SU-DHL-6 (cell line): ENCODE results near the gene MFN2.
"Not testable (repeated sequence)": the region's sequence is repeated elsewhere in the genome, so short reads cannot be mapped to it uniquely, and the experiment has no call there.

Source experiments
- H2AFZ ChIP-seq: fragments of 200-600 bp; sonication (generic); 2 replicates; pipeline ENCODE4 v1.6.1; 2014; ENCODE audit warnings: low read depth, mild to moderate bottlenecking, moderate library complexity, mixed read lengths, antibody characterized with exemption, low read length; ENCODE audit not compliant: severe bottlenecking
- H3F3A ChIP-seq: fragments of 200-600 bp; shearing (Covaris generic); 2 replicates; pipeline ENCODE4 v1.6.0; 2016; ENCODE audit warnings: antibody characterized with exemption, mild to moderate bottlenecking; ENCODE audit not compliant: insufficient read depth
- H3K27ac ChIP-seq: fragments of 200-600 bp; sonication (generic); 2 replicates; pipeline ENCODE4 v1.5.1; 2016; ENCODE audit warnings: low read depth, mild to moderate bottlenecking, low read length, moderate library complexity, mixed read lengths
- H3K27me3 ChIP-seq: fragments of 200-600 bp; sonication (generic), shearing (Covaris generic); 2 replicates; pipeline ENCODE4 v1.6.0; 2014; ENCODE audit warnings: mild to moderate bottlenecking, low read length
- H3K36me3 ChIP-seq: fragments of 200-600 bp; sonication (generic); 2 replicates; pipeline ENCODE4 v1.6.1; 2014; ENCODE audit warnings: mild to moderate bottlenecking, low read length, mixed read lengths
- H3K4me2 ChIP-seq: fragments of 300-600, 200-600 bp; shearing (Covaris generic), sonication (generic); 2 replicates; pipeline ENCODE4 v1.6.0; 2014; ENCODE audit warnings: low read length, low read depth, mild to moderate bottlenecking; ENCODE audit not compliant: poor library complexity, severe bottlenecking
- H3K4me3 ChIP-seq: fragments of 200-600 bp; sonication (generic); 2 replicates; pipeline ENCODE4 v1.5.1; 2014; ENCODE audit warnings: antibody characterized with exemption, low read length, mild to moderate bottlenecking, mixed read lengths; ENCODE audit not compliant: insufficient read depth, poor library complexity, severe bottlenecking
- H3K79me2 ChIP-seq: fragments of 200-600 bp; sonication (generic); 2 replicates; pipeline ENCODE4 v1.6.1; 2014; ENCODE audit warnings: mild to moderate bottlenecking, low read length, moderate library complexity; ENCODE audit not compliant: insufficient read depth
- H3K9ac ChIP-seq: fragments of 200-600 bp; sonication (generic); 2 replicates; pipeline ENCODE4 v1.7.0; 2014; ENCODE audit warnings: mild to moderate bottlenecking, low read length
- H3K9me2 ChIP-seq: fragments of 200-600 bp; sonication (generic); replicated peaks from 2 replicates; pipeline ENCODE4 v1.6.1; 2014; ENCODE audit warnings: low read length; ENCODE audit not compliant: insufficient read depth
- H3K9me3 ChIP-seq: fragments of 200-600 bp; sonication (generic); 2 replicates; pipeline ENCODE4 v1.6.1; 2014; ENCODE audit warnings: low read length, mixed read lengths; ENCODE audit not compliant: insufficient read depth
- H4K20me1 ChIP-seq: fragments of 200-600 bp; sonication (generic); 2 replicates; pipeline ENCODE4 v1.6.1; 2014; ENCODE audit warnings: low read depth, mild to moderate bottlenecking, antibody characterized with exemption, low read length, moderate library complexity, mixed read lengths
- CTCF ChIP-seq: fragments of 200-600 bp; sonication (generic); IDR thresholded peaks from one replicate; pipeline ENCODE4 v1.5.1; 2017; ENCODE audit warnings: antibody characterized with exemption, mild to moderate bottlenecking, low read length, moderate library complexity; ENCODE audit not compliant: insufficient read depth, poor library complexity, severe bottlenecking
- EZH2phosphoT487 ChIP-seq: fragments of 200-600 bp; sonication (generic), shearing (Covaris generic); conservative IDR thresholded peaks from 2 replicates; pipeline ENCODE4 v1.6.1; 2018; ENCODE audit warnings: mild to moderate bottlenecking, antibody characterized with exemption, low read length, moderate library complexity, mixed read lengths

MFN2 gene

GRCh38 chr1:12006167-12006921, 26.1 kb downstream of the MFN2 start:
- Histone ChIP-seq H3K9me3 (no peaks in the 10 kb centered on the region), H3F3A (no peaks in the 10 kb centered on the region), H2AFZ (no peak overlapping the region), H3K9ac (no peak overlapping the region), H3K27ac (no peak overlapping the region), H3K27me3 (no peaks in the 10 kb centered on the region), H3K9me2 (no peaks in the 10 kb centered on the region), H3K79me2 (no peaks in the 10 kb centered on the region), H3K4me2 (no peak overlapping the region), H3K36me3 (0 out of 2 replicates have a peak, but pooled peaks cover 3% of the 10 kb centered on the region), H3K4me3 (no peak overlapping the region), H4K20me1 (no peaks in the 10 kb centered on the region)
- TF ChIP-seq EZH2phosphoT487 = no peak
- TF ChIP-seq CTCF = no peak

DNA sequence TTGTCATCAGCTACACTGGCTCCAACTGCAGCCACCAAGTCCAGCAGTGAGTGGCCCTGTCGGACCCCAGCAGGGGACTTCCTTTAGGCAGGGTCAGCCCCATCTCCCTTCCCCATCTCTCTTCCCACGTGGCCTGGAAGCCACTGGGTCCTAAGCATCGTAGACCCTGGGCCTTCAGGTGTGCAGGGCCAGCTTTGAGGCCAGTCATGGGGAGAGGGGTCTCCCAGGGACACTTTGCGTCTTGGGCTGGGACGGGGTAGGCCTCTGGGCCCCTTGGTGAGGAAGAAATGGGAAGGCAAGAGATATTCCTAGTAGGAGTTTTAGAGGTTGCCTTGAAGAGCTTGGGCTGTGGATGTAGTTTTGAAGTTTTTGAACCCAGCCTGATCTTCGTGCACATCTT, 27.0 kb downstream of the MFN2 start:
- H2AFZ ChIP-seq = no peak overlapping the region
- H3K4me2 ChIP-seq = no peak overlapping the region
- no peak for TF ChIP-seq CTCF
- no peak for TF ChIP-seq EZH2phosphoT487
- no peaks in the 10 kb centered on the region for H4K20me1 ChIP-seq
- H3F3A ChIP-seq = no peaks in the 10 kb centered on the region
- no peak overlapping the region for H3K4me3 ChIP-seq
- no peak overlapping the region for H3K9ac ChIP-seq
- no peaks in the 10 kb centered on the region for H3K27me3 ChIP-seq
- H3K27ac ChIP-seq = no peak overlapping the region
- H3K9me2 ChIP-seq = no peaks in the 10 kb centered on the region
- no peaks in the 10 kb centered on the region for H3K79me2 ChIP-seq
- 0 out of 2 replicates have a peak, but pooled peaks cover 3% of the 10 kb centered on the region for H3K36me3 ChIP-seq
- H3K9me3 ChIP-seq = no peaks in the 10 kb centered on the region

DNA sequence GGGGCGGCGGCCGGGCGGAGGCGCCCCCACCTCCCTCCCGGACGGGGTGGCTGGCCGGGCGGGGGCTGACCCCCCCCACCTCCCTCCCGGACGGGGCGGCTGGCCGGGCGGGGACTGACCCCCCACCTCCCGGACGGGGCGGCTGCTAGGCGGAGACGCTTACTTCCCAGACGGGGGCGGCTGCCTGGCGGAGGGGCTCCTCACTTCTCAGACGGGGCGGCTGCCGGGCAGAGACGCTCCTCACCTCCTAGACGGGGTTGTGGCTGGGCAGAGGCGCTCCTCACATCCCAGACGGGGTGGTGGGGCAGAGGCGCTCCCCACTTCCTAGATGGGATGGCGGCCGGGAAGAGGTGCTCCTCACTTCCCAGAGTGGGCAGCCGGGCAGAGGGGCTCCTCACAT, 28.1 kb downstream of the MFN2 start:
- not testable (repeated sequence) for H2AFZ ChIP-seq, H3K79me2 ChIP-seq, H3F3A ChIP-seq, H3K9ac ChIP-seq, H3K27ac ChIP-seq, H3K36me3 ChIP-seq, H4K20me1 ChIP-seq, H3K27me3 ChIP-seq, H3K4me3 ChIP-seq, H3K9me3 ChIP-seq, H3K4me2 ChIP-seq, H3K9me2 ChIP-seq

- 0 out of 2 replicates have a peak, but pooled peaks cover 3% of the 10 kb centered on the region for H3K36me3 ChIP-seq
- peaks cover 3% of the 10 kb centered on the region; the same call in 1 of the 2 replicates for H3F3A ChIP-seq
Observed at GRCh38 chr1:12009318-12009947, 29.2 kb downstream of the MFN2 start.

More at GRCh38 chr1:12009318-12009947, 29.2 kb downstream of the MFN2 start:
- Histone ChIP-seq H2AFZ (no peak overlapping the region), H3K4me3 (no peak overlapping the region), H3K4me2 (no peak overlapping the region), H3K9me2 (no peaks in the 10 kb centered on the region), H4K20me1 (no peaks in the 10 kb centered on the region), H3K27me3 (no peaks in the 10 kb centered on the region), H3K79me2 (no peaks in the 10 kb centered on the region), H3K9me3 (no peaks in the 10 kb centered on the region), H3K27ac (no peak overlapping the region), H3K9ac (no peak overlapping the region)
- TF ChIP-seq EZH2phosphoT487 (no peak), CTCF (no peak)
